ENCODE data around the gene PLOD1.

GRCh38 chr1:11931845-11932244, 2.7 kb upstream of the PLOD1 start:
- TF ChIP-seq CTCF (IDR thresholded peaks at IDR 0.05) (no peak), EP300 (IDR thresholded peaks at IDR 0.05) (no peak)

Data from tibial nerve (tissue), 4 donors.